ENCODE results near the gene PDE3A.

PDE3A gene

GRCh38 chr12:20463913-20464524 is 95.7 kb downstream of the PDE3A start:
- DNase-seq, result no peak

DNA sequence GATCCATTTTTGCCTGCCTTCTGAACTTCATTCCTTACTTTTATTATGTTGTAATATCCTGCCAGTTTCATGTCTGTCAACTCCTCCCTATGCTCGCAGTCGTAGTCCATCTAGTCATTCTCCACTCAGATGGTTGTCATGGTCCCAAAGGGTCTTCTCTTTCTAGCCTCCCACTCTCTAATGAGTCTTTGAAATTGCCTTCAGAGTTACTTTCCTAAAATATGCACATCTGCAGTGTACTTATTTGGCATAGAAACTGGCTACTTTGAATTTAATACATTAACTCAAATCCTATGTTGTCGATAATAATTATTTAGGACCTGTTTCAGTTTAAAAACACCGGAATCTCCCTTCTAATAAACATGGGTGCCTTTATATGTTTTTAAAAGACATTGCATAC is 101.0 kb downstream of the PDE3A start:
- DNase-seq, result no peak

DNA sequence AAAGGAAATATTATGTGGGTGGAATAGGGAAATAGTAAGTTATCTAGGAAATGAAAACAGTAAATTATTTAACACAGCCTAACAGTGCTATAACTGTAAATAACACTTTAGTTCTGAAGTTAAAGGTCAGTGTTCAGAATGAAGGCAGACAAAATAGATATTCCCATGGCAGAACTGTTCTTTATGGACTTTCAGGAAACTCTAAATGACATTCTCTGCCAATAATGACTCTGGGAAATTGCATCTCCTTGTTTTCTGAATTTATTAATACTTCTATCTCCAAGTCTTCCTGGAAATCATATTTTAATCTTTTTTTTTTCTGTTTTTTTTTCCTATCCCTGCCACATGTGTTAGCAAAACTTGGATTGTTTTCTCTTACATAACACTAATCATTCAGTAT is 101.4 kb downstream of the PDE3A start:
- DNase-seq, result no peak

- no peak for DNase-seq
Measured at GRCh38 chr12:20472102-20472782, 103.9 kb downstream of the PDE3A start.

GRCh38 chr12:20473133-20473532 is 104.8 kb downstream of the PDE3A start:
- no peak for DNase-seq

- no peak for DNase-seq
Measured at GRCh38 chr12:20474016-20474415, 105.7 kb downstream of the PDE3A start.

- DNase-seq, result no peak
Measured at GRCh38 chr12:20474443-20474842, 106.1 kb downstream of the PDE3A start.

DNA sequence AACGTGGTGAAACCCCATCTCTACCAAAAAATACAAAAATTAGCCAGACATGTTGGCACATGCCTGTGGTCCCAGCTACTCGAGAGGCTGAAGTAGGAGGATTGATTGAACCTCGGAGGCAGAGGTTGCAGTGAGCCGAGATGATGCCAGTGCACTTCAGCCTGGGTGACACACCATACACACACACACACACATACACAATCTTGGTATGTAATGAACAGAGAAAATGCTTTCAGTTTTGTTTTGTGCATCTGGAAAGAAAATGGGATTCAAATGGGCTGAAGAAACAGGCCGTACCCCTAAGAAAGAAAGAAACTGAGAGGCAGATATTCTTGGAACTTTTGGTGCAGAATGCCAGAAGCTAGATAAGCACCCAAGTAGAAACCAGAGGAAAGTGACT is 107.2 kb downstream of the PDE3A start:
- DNase-seq, result no peak

DNA sequence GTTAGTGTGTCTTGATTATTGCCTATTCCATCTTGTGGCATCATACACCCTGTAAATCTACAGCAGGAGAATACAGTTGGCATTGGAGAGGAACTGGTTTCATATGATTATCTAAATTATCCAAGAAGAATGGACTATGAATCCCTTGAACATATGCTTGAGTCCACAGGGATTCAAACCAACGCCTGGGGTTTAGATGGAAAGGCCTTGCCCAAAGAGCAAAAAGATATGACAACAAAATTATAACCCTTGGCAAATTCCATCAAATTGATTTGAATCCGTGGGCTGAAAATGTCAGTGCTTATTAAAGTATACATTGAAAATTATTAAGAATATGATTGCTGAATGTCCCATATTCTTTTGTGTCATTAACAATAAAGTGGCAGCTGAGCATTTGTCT is 108.2 kb downstream of the PDE3A start:
- no peak for DNase-seq

GRCh38 chr12:20477255-20477654 is 108.9 kb downstream of the PDE3A start:
- no peak for DNase-seq

DNA sequence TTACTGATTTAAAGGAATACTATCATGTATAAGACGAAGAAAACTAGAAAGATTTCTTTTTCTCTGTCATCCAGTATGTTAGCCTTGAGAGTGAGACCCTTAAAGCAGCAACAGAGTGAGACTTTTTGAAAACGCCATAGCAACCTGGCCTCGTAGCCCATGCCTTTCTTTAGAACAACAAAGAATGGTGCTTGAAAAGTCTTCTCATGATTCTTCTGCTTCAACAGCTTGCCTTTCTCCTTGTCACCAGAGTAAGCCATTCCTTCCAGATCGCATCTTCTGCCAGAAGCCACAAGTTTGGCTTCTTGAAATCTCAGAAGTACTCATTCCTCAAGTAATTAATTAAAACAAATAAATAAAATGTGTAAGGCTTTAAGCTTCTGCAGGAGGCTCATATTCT is 109.3 kb downstream of the PDE3A start:
- no peak for DNase-seq

GRCh38 chr12:20482491-20483054 is 114.2 kb downstream of the PDE3A start:
- no peak for DNase-seq

DNA sequence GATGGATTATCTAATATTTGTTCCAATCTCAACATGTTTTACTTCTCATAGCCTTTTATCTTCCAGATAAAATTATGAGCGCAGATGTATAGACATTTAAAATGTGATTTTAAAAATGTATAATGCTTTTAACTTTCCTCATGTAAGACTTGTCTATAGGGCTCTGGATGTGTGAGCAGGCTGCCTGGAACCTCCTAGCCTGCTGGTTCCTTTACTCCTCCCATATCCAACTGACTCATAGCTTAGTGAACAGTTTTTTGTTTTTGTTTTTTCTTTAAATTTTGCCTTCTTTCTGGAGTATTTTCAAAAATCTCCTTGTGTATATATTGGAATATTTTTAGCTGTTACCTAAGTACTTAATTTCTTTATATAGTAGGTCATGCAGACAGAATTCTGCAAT is 115.4 kb downstream of the PDE3A start:
- DNase-seq, result no peak

GRCh38 chr12:20486233-20486632 is 117.9 kb downstream of the PDE3A start:
- no peak for DNase-seq

GRCh38 chr12:20487519-20487918 is 119.2 kb downstream of the PDE3A start:
- DNase-seq, result no peak

GRCh38 chr12:20489645-20490044 is 121.3 kb downstream of the PDE3A start:
- DNase-seq, result no peak

DNA sequence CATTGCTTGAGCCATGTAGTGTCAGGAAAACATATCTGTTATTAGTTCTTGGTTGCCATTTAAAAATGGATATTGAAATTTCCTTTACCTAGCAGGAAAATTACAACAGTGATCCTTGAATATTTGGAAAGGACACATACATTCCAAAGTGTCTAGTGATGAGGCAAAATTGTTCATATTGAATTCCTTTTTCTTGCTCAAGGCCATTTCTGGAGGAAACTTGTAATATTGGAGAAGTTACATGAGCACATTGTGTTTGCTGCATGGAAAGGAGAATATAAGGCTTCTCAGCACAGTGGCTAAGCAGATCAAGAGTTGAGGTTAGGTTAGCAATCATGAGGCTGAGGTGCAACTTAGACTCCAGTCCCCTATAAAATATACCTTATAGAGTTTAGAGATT is 121.9 kb downstream of the PDE3A start:
- DNase-seq, result no peak

GRCh38 chr12:20491290-20491689 is 123.0 kb downstream of the PDE3A start:
- no peak for DNase-seq

DNA sequence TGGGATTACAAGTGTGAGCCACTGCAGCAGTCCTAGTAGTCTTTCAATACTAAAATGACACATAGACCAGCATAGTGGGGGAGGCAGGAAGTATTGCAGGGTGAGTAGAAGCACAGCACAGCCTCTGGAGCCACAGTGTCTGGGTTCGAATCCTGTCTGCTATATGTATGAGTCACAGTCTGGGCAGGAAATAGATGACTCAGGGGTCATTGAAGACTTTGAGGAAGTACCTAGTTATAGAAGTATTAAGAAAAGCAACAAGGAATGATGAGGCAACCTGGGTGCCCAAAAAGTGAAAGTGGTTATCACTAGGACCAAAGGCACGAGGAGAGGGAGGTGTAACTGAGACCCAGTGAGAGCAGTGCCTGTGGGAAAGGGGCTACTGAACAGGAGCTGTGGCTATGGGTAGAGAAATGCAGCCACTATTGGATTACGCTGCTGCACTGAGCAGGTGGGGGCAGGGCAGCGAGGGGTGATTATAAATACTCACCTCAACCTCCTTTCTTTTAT is 124.0 kb downstream of the PDE3A start:
- DNase-seq, result no peak

GRCh38 chr12:20493934-20494333 is 125.6 kb downstream of the PDE3A start:
- DNase-seq, result no peak

- no peak for DNase-seq
Measured at GRCh38 chr12:20494851-20495250, 126.5 kb downstream of the PDE3A start.

DNA sequence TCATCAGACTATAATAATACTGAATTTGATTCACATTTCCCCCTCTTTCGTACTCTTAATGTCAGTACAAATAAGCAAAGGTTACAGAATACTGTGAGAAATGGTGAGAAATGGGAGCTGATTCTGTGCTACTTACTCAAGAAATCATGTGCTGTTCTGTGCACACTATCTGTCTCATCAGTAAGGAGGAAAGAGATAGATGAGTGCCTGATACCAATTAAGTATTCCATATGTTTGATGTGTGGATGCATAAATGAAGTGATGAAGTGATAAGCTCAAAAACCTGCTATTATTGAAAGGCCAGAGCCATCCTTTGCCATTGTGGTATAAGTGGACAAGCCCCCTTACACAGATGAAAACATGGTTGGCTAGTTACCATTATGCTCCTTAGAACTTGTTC is 127.7 kb downstream of the PDE3A start:
- DNase-seq, result no peak

- no peak for DNase-seq
Measured at GRCh38 chr12:20497707-20498106, 129.4 kb downstream of the PDE3A start.

- DNase-seq, result no peak
Measured at GRCh38 chr12:20501958-20502357, 133.6 kb downstream of the PDE3A start.

- DNase-seq, result no peak
Measured at GRCh38 chr12:20503858-20504257, 135.5 kb downstream of the PDE3A start.

All from stimulated activated CD4-positive, alpha-beta T cell treated with anti-CD3 and anti-CD28 coated beads, Interleukin-12 subunit alpha, Interleukin-12 subunit beta, amount 100 ng/mL, for 4 hours (primary cell).